Colonic mucosa (tissue), 4 donors: ENCODE measurements around the gene TGFBR1. TPM values are rescaled to one million over a fixed set of nuclear protein-coding genes. Genes with fewer than 3 reads are reported as not detected.

ENCODE experiments used
- DNase-seq: peaks from one replicate; pipeline ENCODE4 v3.0.0-alpha.2; 2020
- H3K27ac ChIP-seq: fragments of 200-600 bp; one replicate; pipeline ENCODE4 v1.8.0; 2021
- H3K27me3 ChIP-seq: fragments of 200-600 bp; one replicate; pipeline ENCODE4 v1.8.0; 2021
- H3K36me3 ChIP-seq: fragments of 200-600 bp; one replicate; pipeline ENCODE4 v1.8.0; 2021
- H3K4me1 ChIP-seq: fragments of 200-600 bp; one replicate; pipeline ENCODE4 v1.8.0; 2021; ENCODE audit warnings: mild to moderate bottlenecking
- H3K4me3 ChIP-seq: fragments of 200-600 bp; one replicate; pipeline ENCODE4 v1.8.0; 2021
- H3K9ac ChIP-seq, 2 donors: one replicate each; pipeline ENCODE4 v1.7.0; 2013; ENCODE audit warnings: control low read depth in 2 of 2, low read depth in 2 of 2, low read length in 2 of 2
- H3K9me3 ChIP-seq: fragments of 200-600 bp; one replicate; pipeline ENCODE4 v1.8.0; 2021
- CTCF ChIP-seq: fragments of 200-600 bp; IDR thresholded peaks from one replicate; pipeline ENCODE4 v1.8.0; 2022; ENCODE audit warnings: antibody characterized with exemption, mild to moderate bottlenecking
- intact Hi-C: fragments of 100-400 bp; cut with DNase I; formaldehyde crosslinking; loops from one replicate; pipeline ENCODE4 v1.14.1; 2022
- total RNA-seq, 2 donors: library from RNA; stranded (reverse); fragmentation: NEBNext Ultra II Directional in 1 of 2; extraction: Animal tissue kit (Norgen Biotek cat#: 25700) in 1 of 2; gene quantifications; one replicate each; pipeline ENCODE4 v1.2.1, GENCODE V29; 2021
- donor health status: healthy.
- donor health status: DM: no; HTN: no; CAD: no.
- donor health status: DM: no; HTN: no; CAD: no.

The TGFBR1 gene
- total RNA-seq, 2 donors from 2014 or later: 19.0 to 48.7 TPM

GRCh38 chr9:99073347-99073746, 31.6 kb upstream of the TGFBR1 start:
- H3K27me3 ChIP-seq: no peaks in the 10 kb centered on the region
- no peaks in the 10 kb centered on the region for H3K4me1 ChIP-seq
- DNase-seq: no peak
- TF ChIP-seq CTCF: no peak
- no peaks in the 10 kb centered on the region for H3K36me3 ChIP-seq
- no peak overlapping the region for H3K27ac ChIP-seq
- intact Hi-C loops: no loop called here
- no peaks in the 10 kb centered on the region for H3K9me3 ChIP-seq
- no peak overlapping the region for H3K9ac ChIP-seq
- no peak overlapping the region for H3K4me3 ChIP-seq

DNA sequence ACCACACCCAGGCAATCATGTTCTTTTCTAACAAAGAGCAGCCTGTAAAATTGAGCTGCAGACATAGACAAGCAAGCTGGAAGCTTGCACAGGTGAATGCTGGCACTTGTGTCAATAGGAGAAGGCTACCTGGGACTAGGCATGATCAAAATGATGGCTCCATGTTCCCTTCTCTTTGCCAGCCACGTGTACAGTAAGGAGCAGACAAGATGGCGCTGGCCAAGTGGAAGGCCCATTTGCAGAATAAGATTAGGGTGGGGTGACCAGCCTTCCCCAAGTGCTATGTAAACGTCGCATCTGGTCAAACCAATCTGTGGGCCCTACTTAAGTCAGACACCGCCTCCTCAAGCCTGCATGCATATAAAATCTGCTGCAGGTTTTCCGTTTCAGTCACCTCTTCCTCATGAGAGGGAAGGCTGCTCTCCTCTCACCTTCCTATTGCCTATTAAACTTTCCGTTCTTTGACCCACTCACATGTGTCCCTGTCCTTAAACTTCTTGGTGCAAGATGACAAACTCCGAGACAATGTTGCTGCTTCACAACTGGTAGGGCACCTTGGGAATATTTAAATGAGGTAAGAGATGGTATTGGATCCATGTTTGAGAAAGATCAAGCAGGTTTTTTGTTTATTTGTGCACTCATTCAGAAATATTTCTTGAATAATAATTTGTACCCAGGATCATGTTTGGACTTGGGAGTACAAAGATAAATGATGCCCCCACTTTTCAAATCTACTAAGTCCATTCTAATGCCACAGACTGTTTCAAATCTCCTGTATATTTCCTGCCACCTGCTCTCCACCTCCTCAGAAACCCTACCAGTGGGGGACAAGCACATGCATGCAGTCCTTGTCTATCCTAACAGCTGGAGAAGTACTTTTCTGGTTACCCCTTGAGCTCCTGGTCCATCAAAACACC, 30.7 kb upstream of the TGFBR1 start:
- Histone ChIP-seq H3K36me3 (no peaks in the 10 kb centered on the region), H3K9ac (no peak overlapping the region), H3K9me3 (no peaks in the 10 kb centered on the region), H3K4me3 (no peak overlapping the region), H3K27me3 (no peaks in the 10 kb centered on the region), H3K4me1 (no peaks in the 10 kb centered on the region), H3K27ac (no peak overlapping the region)
- no peak for DNase-seq
- intact Hi-C loops: no loop called here
- no peak for TF ChIP-seq CTCF

- intact Hi-C loops: no loop called here
- no peak overlapping the region for H3K27ac ChIP-seq
- no peak overlapping the region for H3K9ac ChIP-seq
- no peak for DNase-seq
- H3K36me3 ChIP-seq: no peaks in the 10 kb centered on the region
- no peak for TF ChIP-seq CTCF
- H3K27me3 ChIP-seq: no peaks in the 10 kb centered on the region
- no peaks in the 10 kb centered on the region for H3K4me1 ChIP-seq
- no peaks in the 10 kb centered on the region for H3K9me3 ChIP-seq
- no peak overlapping the region for H3K4me3 ChIP-seq
Measured at GRCh38 chr9:99074902-99075245, 30.0 kb upstream of the TGFBR1 start.

GRCh38 chr9:99075246-99075912, 29.5 kb upstream of the TGFBR1 start:
- no peak overlapping the region for H3K4me3 ChIP-seq
- H3K27me3 ChIP-seq: no peaks in the 10 kb centered on the region
- no peak overlapping the region for H3K27ac ChIP-seq
- no peaks in the 10 kb centered on the region for H3K9me3 ChIP-seq
- TF ChIP-seq CTCF: no peak
- DNase-seq: no peak
- intact Hi-C loops: no loop called here
- H3K9ac ChIP-seq: no peak overlapping the region
- no peaks in the 10 kb centered on the region for H3K36me3 ChIP-seq
- no peaks in the 10 kb centered on the region for H3K4me1 ChIP-seq

DNA sequence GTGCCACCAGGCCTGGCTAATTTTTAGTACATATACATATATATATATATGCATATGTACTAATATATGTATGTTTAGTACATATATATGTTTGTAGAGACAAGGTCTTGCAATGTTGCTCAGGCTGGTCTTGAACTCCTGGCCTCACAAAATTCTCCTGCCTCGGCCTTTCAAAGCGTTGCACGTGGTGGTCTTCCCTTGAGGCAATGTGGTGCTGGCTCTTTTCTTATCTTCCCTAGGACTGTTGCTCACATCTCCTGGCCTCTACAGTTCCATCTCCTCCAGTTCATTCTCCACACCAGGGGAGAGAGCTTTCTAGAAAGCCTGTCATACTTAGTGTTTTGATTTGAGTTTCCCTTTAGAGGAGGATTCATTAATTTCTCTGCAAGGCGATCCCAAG, 28.9 kb upstream of the TGFBR1 start:
- Histone ChIP-seq H3K9me3 (no peaks in the 10 kb centered on the region), H3K27me3 (no peaks in the 10 kb centered on the region), H3K4me1 (no peaks in the 10 kb centered on the region), H3K4me3 (no peak overlapping the region), H3K9ac (no peak overlapping the region), H3K36me3 (no peaks in the 10 kb centered on the region), H3K27ac (no peak overlapping the region)
- TF ChIP-seq CTCF: no peak
- DNase-seq: no peak
- intact Hi-C loops: no loop called here
